GM21360 (cell line): ENCODE results near the gene HAP1.
"Not testable (repeated sequence)": the region's sequence is repeated elsewhere in the genome, so short reads cannot be mapped to it uniquely, and the experiment has no call there.

Experiments
- ATAC-seq: cut with Tn5 transposase; IDR thresholded peaks from one replicate; pipeline ENCODE4 v1.9.1; 2021; ENCODE audit warnings: mild to moderate bottlenecking, moderate library complexity; ENCODE audit not compliant: unreplicated experiment

HAP1 gene

DNA sequence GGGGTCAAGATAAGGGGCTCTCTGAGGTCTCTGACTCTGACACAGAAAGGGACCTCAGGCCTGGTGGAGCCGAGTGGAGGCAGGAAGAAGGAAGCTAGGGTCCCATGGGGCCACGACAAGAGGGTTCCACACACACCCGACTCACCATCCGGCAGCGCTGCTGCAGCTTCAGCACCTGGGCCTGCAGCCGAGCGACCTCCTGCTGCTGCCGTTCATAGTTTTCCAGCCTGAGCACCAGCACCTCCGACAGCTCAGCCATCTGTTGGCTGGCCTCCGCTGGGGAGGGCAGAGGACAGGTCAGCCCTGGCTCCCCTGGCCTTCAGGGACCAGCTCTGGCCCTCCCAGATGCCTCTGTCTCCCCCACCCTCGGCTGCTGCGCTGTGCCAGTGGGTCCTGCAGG, 6.4 kb downstream of the HAP1 start:
- ATAC-seq: no peak

DNA sequence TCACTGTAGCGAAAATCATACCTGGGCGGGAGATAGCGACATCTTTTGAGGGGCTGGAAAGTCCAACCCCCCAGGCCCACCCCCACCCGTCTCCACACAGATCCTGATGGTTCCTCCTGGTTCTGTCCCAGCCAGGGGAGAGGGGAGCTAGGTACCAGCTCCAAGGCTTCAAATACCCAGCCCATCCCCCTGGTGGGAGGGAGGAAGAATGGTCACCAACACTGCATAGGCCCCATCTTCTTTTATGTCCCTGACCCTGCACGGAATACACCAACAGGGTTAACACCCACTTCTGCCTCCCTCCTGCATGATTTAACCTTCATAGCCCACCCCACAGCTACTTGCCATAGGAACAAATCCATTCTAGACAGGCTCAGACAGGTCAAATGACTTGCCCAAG, 9.3 kb downstream of the HAP1 start:
- no peak for ATAC-seq

DNA sequence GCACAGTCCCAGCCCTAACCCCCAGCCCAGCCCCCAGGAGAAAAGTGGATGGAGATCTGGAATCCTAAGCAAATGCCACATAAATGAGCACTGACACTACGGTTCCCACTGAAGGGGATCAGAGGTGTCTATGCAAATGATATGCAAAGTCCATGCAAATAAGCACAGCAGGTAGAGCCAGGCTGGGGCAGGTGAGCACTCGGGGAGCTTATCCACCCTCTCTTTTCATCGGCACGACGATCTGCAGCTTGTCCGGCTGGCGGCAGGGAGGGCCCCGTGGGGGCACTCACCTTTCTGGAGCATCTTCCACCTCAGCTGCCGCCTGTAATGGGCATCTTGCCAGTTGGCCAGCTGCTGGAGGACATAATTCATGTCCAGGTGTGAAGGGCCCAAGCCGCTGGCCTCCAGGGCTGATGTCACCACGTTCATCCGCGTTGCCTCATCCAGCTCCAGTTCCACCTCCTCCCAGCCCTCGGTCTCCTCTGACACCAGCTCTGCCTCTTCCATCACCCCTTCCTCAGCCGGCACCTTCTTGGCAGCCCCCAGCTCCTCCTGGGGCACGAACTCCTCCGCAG, 9.9 kb downstream of the HAP1 start:
- no peak for ATAC-seq

DNA sequence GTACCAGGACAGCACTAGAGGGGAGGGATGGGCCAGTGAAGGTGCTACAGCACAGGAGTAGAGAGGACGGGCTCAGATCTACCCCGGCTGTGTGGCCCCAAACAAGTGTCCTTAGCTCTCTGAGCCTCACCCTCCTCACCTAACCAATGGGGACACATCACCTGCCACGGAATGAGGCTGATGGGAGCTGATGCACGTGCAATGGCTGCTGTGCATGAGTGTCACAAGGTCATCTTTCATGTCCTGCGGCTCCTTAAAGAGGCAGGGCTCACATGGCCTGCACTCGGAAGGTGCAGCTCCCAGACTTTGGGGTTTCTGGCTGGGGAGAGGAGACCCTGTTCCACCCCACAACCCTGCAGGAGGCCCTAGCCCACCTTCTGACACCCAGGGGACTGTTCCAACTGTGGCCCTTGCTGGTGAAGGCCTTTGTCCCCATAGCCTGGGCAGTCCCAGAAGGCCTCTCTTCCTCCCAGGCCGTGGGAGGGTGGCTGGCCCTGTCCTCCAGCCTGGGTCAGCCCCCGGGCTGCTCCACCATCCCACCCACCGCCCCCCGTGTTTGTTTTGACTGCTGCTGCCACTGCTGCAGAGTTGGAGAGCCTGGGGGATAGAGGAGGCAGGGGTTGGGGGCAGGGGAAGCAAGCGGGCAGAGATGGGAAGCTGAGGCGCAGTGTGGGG, 10.5 kb downstream of the HAP1 start:
- no peak for ATAC-seq

DNA sequence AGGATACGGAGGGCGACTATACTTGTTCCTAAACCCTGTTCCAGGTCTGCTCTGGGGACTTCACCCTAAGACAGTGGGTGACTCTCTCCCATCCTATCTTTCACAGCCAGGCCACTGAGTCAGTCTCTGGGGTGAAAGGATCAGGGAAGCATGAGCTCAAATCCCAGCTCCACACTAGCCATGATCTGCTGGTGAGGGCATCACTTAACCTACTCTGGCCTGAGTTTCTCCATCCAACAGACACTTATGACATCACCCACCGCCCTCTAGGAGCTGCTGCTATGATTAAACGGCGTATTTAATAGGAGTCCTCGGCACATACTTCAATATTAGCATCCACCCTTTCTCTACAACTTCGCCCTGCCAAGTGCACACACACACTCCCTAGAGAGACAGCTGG, 12.2 kb downstream of the HAP1 start:
- ATAC-seq: no peak

DNA sequence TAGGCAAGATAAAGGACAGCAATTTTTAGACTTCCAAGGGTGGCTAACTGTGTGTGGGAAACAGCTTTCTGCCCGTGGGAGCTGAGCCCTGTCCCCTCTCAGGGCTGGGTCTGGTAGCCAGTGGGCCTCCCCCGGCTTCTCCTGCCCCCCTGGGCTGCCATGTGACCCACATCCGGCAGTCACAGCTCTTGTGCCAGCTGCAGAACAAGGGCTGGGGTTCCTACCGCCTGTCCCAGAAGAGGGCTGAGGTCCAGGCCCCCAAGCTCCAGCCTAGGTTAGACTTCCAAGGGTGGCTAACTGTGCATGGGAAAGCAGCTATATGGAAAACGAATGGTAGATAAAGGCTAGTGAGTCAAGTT, 16.2 kb downstream of the HAP1 start:
- no peak for ATAC-seq

DNA sequence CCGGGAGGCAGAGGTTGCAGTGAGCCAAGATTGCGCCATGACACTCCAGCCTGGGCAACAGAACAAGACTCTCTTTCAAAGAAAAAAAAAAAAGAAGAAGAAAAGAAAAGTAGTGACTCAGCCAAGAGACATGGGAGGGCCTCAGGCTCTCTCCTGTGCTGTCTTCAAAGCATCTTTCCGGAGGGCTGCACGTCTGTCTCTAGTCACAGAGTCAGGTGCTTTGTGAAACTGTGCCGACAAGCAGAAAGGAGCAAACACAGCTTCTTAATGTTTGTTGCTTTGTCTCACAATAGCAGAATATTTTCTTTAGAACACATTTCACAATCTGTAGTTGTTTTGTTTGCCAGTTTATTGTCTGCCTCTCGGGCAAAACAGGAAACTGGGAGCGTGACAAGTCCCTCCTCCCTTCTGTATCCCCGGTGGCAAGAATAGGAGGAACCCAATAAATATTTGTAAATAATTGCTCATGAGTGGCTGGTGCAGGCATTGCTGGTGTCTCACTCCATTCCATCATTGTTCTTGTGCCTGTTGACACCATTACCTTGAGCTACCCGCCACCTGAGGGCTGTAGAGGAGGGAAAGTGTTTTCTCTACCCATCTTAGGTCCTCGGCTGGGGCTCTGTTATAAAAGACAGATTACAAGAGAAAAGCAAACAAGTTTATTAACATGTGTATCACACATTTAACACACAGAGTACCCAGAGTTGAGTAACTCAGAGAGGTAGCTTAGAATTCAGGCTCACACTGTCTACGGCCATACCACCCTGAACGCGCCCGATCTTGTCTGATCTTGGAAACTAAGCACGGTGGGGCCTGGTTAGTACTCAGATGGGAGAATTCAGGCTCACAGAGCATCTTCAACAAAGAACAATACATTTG, 16.8 kb downstream of the HAP1 start:
- no peak for ATAC-seq

DNA sequence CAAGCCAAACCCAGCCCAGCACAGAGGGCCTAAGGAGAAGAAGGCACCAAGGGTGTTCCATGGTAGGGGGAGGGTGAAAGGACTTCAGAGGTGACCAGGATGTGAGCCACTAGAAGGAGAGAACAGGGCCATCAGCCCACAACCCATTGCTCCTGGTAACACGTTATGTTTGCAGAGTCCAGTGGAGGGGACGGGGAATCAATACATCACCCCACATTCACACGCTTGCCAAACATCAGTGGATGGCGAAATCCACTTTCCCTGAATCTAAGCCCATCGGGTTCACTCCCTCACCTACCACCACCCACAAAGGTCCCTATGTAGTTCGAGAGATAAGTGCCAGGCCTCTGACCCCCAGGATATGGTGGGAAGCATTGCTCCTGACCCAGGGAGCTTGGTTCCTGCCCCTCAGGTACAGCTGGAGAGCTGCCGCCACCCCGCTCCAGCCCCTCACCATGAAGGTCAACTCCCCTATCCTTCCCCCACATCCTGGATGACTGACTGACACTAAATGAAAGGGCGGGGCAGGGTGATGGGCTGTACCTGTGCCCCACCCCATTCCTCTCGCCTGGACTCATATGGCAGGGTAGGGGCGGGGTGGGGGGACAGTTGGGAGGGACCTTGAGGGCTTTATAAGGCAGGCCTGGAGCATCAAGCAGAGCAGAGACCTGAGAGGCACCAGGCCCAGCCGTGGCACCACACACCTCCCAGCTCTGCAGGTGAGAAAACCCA, 22.6 kb downstream of the HAP1 start, which contains the start of gene GAST:
TSS of gene GAST (plus strand) at position 663 of the 732 bp plus-strand sequence. CDS start 3,106 bp downstream, outside the sequence.
- ATAC-seq: no peak

DNA sequence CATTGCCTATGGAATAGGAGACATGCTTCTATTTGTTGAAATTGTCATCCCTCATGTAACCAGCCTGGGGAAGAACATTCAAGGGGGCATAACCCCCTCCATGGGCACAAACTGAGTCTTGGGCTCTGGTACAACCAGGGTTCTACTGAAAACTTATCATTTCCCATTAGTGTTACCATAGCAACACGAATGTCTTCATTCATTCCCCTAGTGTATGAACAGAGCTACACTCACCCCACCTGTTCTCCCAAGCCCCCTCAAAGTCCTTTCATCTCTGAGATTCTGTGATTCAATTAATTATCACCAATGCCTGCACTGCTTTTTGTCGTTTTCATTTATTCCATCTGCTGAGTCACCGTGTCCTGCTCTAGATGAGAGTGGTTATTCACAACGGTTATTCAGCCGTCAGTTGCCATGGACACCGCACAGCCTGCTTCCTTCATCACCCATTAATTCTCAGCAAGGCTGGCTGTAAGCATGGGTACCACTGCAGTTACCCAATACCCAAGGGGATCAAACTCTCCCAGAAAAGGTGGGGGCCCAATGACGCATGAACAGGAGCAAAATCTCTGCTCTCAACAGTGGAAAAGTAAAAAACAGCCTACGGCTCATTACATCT, 23.9 kb downstream of the HAP1 start:
- no peak for ATAC-seq

DNA sequence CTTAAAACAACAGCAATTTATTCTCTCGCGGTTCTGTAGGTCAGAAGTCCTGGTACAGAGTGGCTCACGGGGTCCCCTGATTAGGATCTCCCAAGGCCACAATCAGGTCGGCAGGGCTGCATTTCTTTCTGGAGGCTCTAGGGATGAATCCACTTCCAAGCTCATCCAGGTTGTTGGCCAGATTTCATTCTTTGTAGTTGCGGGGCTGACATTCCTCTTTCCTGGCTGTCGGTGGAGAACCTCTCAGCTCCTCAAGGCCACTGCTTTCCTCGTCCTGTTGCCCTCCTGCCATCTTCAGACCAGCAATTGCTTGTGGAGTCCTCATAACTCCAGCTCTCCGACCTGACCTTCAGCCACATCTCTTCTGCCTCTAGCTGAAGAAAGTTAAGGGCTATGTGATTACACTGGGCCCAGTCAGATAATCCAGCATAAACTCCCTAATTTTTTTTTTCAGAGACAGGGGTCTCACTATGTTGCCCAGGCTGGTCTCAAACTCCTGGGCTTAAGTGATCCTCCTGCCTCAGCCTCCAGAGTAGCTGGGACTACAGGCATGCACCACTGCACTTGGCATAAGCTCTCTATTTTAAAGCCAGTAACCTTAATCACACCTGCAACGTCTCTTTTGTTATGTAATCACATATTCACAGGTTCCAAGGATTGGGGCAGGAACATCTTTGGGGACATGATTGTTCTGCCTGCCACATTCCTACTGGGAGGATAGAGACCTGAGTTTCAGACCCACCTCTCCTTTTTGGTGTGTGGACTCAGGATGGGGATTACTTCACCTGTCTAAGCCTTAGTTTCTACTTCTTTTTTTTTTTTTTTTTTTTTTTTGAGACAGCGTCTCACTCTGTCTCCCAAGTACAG, 26.4 kb downstream of the HAP1 start:
- ATAC-seq: no peak

DNA sequence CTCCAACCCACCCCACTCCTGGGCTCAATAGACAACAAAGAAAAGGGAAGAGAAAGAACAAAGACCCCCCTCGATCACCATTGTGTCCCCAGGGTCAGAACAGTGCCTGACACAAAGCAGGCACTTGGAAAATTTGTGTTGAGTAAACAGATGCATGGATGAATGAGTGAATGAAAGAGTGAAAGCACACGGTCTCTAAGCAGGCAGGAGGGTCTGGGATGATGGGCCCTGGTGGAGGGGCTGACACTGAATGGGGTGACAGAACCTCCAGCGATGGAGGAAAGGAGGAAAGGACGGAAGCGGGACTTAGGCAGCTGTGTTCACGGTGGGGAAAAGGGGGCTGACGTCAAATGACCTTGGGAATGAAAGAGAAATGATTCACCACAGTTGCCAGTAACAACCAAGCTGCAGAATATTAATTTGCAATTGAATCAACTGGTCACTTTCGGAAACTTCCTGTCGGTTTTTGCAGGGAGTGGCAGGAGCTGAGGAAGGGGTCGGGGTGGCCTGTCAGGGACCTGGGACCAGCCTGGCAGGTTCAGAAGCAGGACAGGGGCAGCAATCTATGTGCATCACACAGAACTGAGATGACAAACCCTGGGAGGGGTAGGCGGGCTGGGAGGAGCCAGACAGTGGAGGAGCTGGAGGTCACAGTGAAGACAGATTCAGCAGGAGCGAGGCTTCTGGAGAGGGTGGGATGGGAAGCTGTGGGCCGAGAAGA, 29.0 kb downstream of the HAP1 start:
- no peak for ATAC-seq

DNA sequence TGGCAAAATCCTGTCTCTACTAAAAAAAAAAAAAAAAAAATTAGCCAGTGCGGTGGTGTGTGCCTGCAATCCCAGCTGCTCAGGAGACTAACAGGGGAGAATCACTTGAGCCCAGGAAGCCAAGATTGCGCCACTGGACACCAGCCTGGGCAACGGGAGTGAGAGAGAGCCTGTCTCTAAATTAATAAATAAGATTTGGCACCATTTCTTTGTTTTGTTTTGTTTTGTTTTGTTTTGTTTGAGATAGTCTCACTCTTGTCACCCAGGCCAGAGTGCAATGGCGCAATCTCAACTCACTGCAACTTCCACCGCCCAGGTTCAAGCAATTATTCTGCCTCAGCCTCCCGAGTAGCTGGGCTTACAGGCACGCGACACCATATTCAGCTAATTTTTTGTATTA, 31.7 kb downstream of the HAP1 start:
- ATAC-seq: no peak

DNA sequence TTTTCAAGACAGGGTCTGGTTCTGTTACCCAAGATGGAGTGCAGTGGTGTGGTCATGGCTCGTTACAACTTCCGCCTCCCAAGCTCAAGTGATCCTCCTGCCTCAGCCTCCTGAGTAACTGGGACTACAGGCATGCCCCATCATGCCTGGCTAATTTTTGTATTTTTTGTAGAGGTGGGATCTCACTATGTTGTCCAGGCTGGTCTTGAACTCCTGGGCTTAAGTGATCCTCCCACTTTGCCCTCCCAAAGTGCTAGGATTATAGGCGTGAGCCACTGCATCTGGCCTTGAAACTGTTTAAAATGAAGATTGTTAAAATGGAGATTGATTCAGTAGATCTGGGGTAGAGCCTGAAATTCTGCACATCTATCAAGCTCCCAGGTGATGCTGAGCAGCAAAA, 33.6 kb downstream of the HAP1 start:
- not testable (repeated sequence) for ATAC-seq

DNA sequence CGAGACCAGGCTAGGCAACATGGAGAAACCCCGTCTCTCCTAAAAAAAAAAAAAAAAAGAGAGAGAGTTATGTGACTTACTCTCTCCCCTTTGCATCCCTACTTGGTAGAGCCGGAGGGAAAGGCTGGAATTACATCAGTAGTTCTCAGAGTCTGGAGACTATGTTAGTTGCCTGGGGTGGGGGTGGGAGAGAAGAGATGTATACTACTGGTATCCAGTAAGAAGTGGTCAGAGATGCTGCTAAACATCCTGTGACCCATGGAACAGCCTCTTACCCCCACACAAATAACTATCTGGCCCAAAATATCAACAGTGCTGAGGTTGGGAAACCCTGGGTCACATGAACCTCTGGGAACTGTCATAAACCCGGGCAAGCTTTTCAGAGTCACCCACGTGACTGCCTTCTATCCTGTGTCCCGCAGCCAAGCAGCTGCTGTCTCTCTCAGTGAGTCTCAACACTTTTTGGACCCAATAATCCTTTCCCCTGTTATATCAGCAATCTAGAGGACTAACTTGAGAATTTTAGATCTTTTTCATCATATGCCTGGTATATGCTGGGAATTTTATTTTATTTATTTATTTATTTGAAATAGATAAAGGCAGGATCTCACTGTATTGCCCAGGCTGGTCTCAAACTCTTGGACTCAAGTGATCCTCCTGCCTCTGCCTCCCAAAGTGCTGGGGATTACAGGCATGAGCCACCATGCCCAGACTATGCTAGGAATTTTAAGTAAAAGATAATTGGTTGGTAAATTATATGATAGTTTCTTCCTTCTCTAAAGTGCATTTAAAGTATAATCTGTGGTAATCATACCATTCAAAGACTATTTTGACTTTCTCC, 37.1 kb downstream of the HAP1 start:
- no peak for ATAC-seq

DNA sequence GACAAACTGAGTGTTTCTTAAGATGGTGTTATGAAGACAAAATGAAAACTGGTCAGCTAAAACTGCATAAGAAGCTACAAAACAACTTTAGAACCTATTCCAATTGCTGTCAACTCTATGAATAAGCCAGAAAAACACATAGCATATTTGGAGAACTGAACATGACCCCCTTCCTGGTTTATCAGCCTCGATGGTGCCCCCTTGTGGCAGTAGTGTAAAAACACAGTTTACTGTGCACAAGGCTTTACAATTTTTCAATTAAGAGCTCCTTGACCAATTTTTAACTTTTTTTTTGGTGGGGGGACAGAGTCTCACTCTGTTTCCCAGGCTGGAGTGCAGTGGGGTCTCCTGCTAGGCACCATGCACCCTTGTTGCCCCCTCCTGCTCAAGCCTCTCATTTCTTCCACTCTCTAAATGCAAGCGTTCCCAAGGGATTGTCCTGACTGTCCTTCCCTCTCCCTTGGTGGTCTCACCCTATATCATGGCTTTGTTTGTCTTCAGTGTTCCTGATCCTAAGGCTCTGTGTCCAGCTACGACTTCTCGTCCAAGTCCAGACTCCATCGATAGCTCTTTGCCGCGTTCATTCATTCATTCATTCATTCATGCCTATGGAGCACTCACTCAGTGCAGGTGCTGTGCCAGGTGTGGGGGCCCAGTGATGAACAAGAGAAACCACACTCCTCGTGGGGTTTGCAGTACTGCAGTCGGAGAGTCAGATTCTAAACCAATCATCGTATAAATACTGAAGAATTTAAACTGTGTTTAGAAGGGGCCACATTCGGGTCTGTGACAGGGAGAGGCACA, 38.3 kb downstream of the HAP1 start:
- no peak for ATAC-seq

DNA sequence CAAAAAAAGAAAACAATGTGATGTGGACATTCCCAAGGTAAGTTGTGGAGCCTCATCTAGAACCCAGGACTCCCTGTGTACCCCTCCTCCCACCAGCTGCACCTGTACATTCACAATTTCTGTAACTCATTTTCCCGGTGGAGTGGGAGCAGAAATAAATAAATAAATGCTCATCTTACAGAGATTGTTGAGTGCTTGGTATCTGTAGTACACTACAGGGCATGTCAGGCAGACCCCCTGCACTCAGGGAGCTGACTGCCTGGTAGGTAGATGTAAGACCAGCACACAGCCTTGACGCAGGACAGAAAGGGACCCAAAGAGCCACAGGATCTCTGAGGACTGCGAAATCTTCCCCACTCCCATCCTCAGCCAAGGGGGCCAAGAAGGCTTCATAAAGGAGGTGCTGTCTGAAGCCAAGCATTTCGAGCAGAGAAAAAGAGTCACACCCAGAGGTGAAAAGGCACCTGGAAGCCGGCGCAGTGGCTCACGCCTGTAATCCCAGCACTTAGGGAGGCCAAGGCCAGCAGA, 39.2 kb downstream of the HAP1 start:
- ATAC-seq: no peak
